SIG-M5 treated with dmso at 0.1 percent for 504 hours (cell line): Measurements from ENCODE around the gene SLC10A1.
"Not testable (repeated sequence)": the region's sequence is repeated elsewhere in the genome, so short reads cannot be mapped to it uniquely, and the experiment has no call there.

Source experiments
- DNase-seq: peaks from one replicate; lab custom pipeline; 2025; ENCODE audit not compliant: unreplicated experiment; lab: John Stamatoyannopoulos, UW

Gene SLC10A1

GRCh38 chr14:69796797-69797500, at the start of gene SLC10A1:
Gene SLC10A1, minus strand, starts transcription at chr14:69797241. Its CDS starts 86 bp downstream, at chr14:69797155.
- no peak for DNase-seq

GRCh38 chr14:69845787-69846186, 48.7 kb upstream of the SLC10A1 start:
- no peak for DNase-seq

- no peak for DNase-seq
Measured at GRCh38 chr14:69845050-69845581, 48.1 kb upstream of the SLC10A1 start.

- no peak for DNase-seq
Measured at GRCh38 chr14:69844171-69844570, 47.1 kb upstream of the SLC10A1 start.

GRCh38 chr14:69842686-69843420, 45.8 kb upstream of the SLC10A1 start:
- no peak for DNase-seq

- no peak for DNase-seq
Measured at GRCh38 chr14:69841656-69842055, 44.6 kb upstream of the SLC10A1 start.

GRCh38 chr14:69839661-69840060, 42.6 kb upstream of the SLC10A1 start:
- DNase-seq, result no peak

- DNase-seq, result no peak
Measured at GRCh38 chr14:69838881-69839416, 41.9 kb upstream of the SLC10A1 start.

GRCh38 chr14:69828879-69829278, 31.8 kb upstream of the SLC10A1 start:
- DNase-seq, result no peak

- DNase-seq, result no peak
Measured at GRCh38 chr14:69828354-69828753, 31.3 kb upstream of the SLC10A1 start.

- DNase-seq, result no peak
Measured at GRCh38 chr14:69827560-69827959, 30.5 kb upstream of the SLC10A1 start.

- DNase-seq, result no peak
Measured at GRCh38 chr14:69822456-69822855, 25.4 kb upstream of the SLC10A1 start.

GRCh38 chr14:69820991-69821390, 23.9 kb upstream of the SLC10A1 start:
- DNase-seq, result no peak

- DNase-seq, result no peak
Measured at GRCh38 chr14:69819607-69820006, 22.6 kb upstream of the SLC10A1 start.

- DNase-seq, result peak; percentile 22
Measured at GRCh38 chr14:69818758-69819191, 21.7 kb upstream of the SLC10A1 start.

GRCh38 chr14:69816216-69816615, 19.2 kb upstream of the SLC10A1 start:
- no peak for DNase-seq

GRCh38 chr14:69815556-69815955, 18.5 kb upstream of the SLC10A1 start:
- DNase-seq, result no peak

- DNase-seq, result no peak
Measured at GRCh38 chr14:69814397-69814796, 17.4 kb upstream of the SLC10A1 start.

- DNase-seq, result not testable (repeated sequence)
Measured at GRCh38 chr14:69813346-69813745, 16.3 kb upstream of the SLC10A1 start.

GRCh38 chr14:69812711-69813110, 15.7 kb upstream of the SLC10A1 start:
- peak; percentile 13 for DNase-seq

GRCh38 chr14:69811868-69812252, 14.8 kb upstream of the SLC10A1 start:
- no peak for DNase-seq
